HepG2 (cell line): ENCODE measurements around the gene FLAD1. TPM values are rescaled to one million over a fixed set of nuclear protein-coding genes. Genes with fewer than 3 reads are reported as not detected.

Source experiments
- ARHGAP35 ChIP-seq: sonication (generic); formaldehyde crosslinking; IDR thresholded peaks from 2 replicates; pipeline ENCODE4 v1.9.0; 2022; ENCODE audit warnings: mild to moderate bottlenecking, inconsistent platforms, moderate library complexity, missing genetic modification reagents, borderline replicate concordance
- ATF3 ChIP-seq: sonication (generic); formaldehyde crosslinking; IDR thresholded peaks from 2 replicates; pipeline ENCODE4 v1.4.0; 2020; ENCODE audit warnings: missing genetic modification reagents
- ATF7 ChIP-seq, 2 experiments: fragments of 450-650 bp in 1 of 2; sonication (generic) in 1 of 2; formaldehyde crosslinking in 1 of 2; IDR thresholded peaks; 2 replicates each; pipeline versions ENCODE4 v1.4.0 to v1.6.1; 2016 to 2020; ENCODE audit warnings: antibody characterized with exemption in 1 of 2, mild to moderate bottlenecking in 1 of 2, missing genetic modification reagents in 1 of 2
- CBX5 ChIP-seq: sonication (generic); formaldehyde crosslinking; IDR thresholded peaks from 2 replicates; pipeline ENCODE4 v1.4.0; 2020; ENCODE audit warnings: missing genetic modification reagents, borderline replicate concordance
- DMAP1 ChIP-seq: IDR thresholded peaks from 2 replicates; pipeline ENCODE4 v1.6.1; 2016
- ELF4 ChIP-seq: sonication (generic); formaldehyde crosslinking; IDR thresholded peaks from 2 replicates; pipeline ENCODE4 v1.5.0; 2020; ENCODE audit warnings: missing genetic modification reagents, mild to moderate bottlenecking, moderate library complexity, borderline replicate concordance
- ERF ChIP-seq: IDR thresholded peaks from 2 replicates; pipeline ENCODE4 v1.6.1; 2018; ENCODE audit warnings: missing biosample characterization, missing genetic modification reagents
- GATAD2A ChIP-seq: IDR thresholded peaks from 2 replicates; pipeline ENCODE4 v1.6.1; 2016
- KLF13 ChIP-seq: sonication (generic); formaldehyde crosslinking; IDR thresholded peaks from 2 replicates; pipeline ENCODE4 v1.4.0; 2020; ENCODE audit warnings: mild to moderate bottlenecking, missing genetic modification reagents
- MED1 ChIP-seq: sonication (generic); formaldehyde crosslinking; IDR thresholded peaks from 2 replicates; pipeline ENCODE4 v1.4.0; 2020; ENCODE audit warnings: missing genetic modification reagents
- NFYC ChIP-seq: IDR thresholded peaks from 2 replicates; pipeline ENCODE4 v1.6.1; 2016; ENCODE audit warnings: missing genetic modification reagents, missing compliant biosample characterization
- PRMT3 ChIP-seq: sonication (generic); formaldehyde crosslinking; IDR thresholded peaks from 2 replicates; pipeline ENCODE4 v1.8.1; 2022; ENCODE audit warnings: low read depth, mild to moderate bottlenecking, moderate library complexity, missing genetic modification reagents, borderline replicate concordance
- THAP8 ChIP-seq: sonication (generic); formaldehyde crosslinking; IDR thresholded peaks from 2 replicates; pipeline ENCODE4 v1.5.1; 2020; ENCODE audit warnings: missing genetic modification reagents, mild to moderate bottlenecking, borderline replicate concordance
- YEATS4 ChIP-seq: sonication (generic); formaldehyde crosslinking; IDR thresholded peaks from 2 replicates; pipeline ENCODE4 v1.4.0; 2020; ENCODE audit warnings: missing genetic modification reagents, borderline replicate concordance
- ZEB1 ChIP-seq: IDR thresholded peaks from 2 replicates; pipeline ENCODE4 v1.6.1; 2012; ENCODE audit warnings: mild to moderate bottlenecking, low read depth, inconsistent platforms; ENCODE audit not compliant: insufficient replicate concordance
- ZFX ChIP-seq: sonication (generic); formaldehyde crosslinking; IDR thresholded peaks from 2 replicates; pipeline ENCODE4 v1.4.0; 2020; ENCODE audit warnings: mild to moderate bottlenecking, low read depth, missing genetic modification reagents, moderate library complexity
- ZNF704 ChIP-seq: sonication (generic); formaldehyde crosslinking; IDR thresholded peaks from 2 replicates; pipeline ENCODE4 v1.8.1; 2023; ENCODE audit warnings: mild to moderate bottlenecking, inconsistent platforms, moderate library complexity, missing genetic modification reagents, borderline replicate concordance
- polyA plus RNA-seq, 8 experiments: library from polyadenylated mRNA; depleted of rRNA in 3 of 8; stranded (reverse) in 7 of 8; unstranded in 1 of 8; fragments of >200 nt; fragmentation: Illumina TruSeq in 4 of 8; extraction: Trizol in 4 of 8; gene quantifications; 2 replicates each; pipeline versions ENCODE4 v1.2.1 to v1.2.3, GENCODE V29; 2011 to 2016; ENCODE audit warnings: low read depth in 4 of 8, missing spikeins in 1 of 8, mixed read lengths in 1 of 8; ENCODE audit not compliant: insufficient read depth in 1 of 8
- total RNA-seq, 5 experiments: library from RNA; depleted of rRNA; stranded (reverse); fragments of >200 nt; fragmentation: Illumina TruSeq; extraction: Trizol; gene quantifications; 2 replicates each; pipeline ENCODE4 v1.2.3, GENCODE V29; 2016; ENCODE audit warnings: low read depth in 1 of 5

Gene FLAD1
- total and polyA plus RNA-seq, 2 of the 13 experiments (the other 11 are each of a cell fraction or from before 2014, with no cell fraction given), result 25.9 to 32.8 TPM

- no peak for TF ChIP-seq NFYC (CRISPR knock-in tag)
- no peak for TF ChIP-seq YEATS4 (CRISPR knock-in tag)
- no peak for TF ChIP-seq GATAD2A (CRISPR knock-in tag)
- TF ChIP-seq ATF3 (CRISPR knock-in tag), result no peak
- TF ChIP-seq KLF13 (CRISPR knock-in tag), result no peak
- TF ChIP-seq ATF7 (IDR thresholded peaks at IDR 0.05), result 0 out of 2 replicates have a peak, but pooled peaks have one; percentile 24
- TF ChIP-seq ATF7 (CRISPR knock-in tag; IDR thresholded peaks at IDR 0.05), result no peak
- no peak for TF ChIP-seq ZNF704 (CRISPR knock-in tag)
- no peak for TF ChIP-seq CBX5
- TF ChIP-seq MED1 (CRISPR knock-in tag), result no peak
- no peak for TF ChIP-seq PRMT3
- TF ChIP-seq ZFX (CRISPR knock-in tag), result no peak
- no peak for TF ChIP-seq ELF4 (CRISPR knock-in tag)
- no peak for TF ChIP-seq ERF (CRISPR knock-in tag)
- TF ChIP-seq THAP8 (CRISPR knock-in tag), result no peak
- TF ChIP-seq ARHGAP35 (CRISPR knock-in tag), result no peak
- TF ChIP-seq ZEB1, result no peak
- TF ChIP-seq DMAP1, result no peak
These were observed 34.8 kb downstream of the FLAD1 start (continued) for GRCh38 chr1:155017946-155018316.
